Adrenal gland (tissue), 12 donors: ENCODE measurements around the gene NCOA5. TPM values are rescaled to one million over a fixed set of nuclear protein-coding genes. Genes with fewer than 3 reads are reported as not detected.
A peak's percentile ranks its signal among the peaks of the same experiment; 100 is the strongest.

Experiments used
- DNase-seq, 7 donors: peaks; one replicate each; pipeline ENCODE4 v3.0.0-alpha.2; 2019 to 2020
- H3K27ac ChIP-seq, 5 donors: fragments of 200-600 bp; sonication (generic) in 4 of 5; 1 replicate in 3 of 5; 2 replicates in 2 of 5; pipeline versions ENCODE4 v1.5.1 to v1.8.0; 2016 to 2020; ENCODE audit warnings: mild to moderate bottlenecking in 1 of 5
- H3K27me3 ChIP-seq: fragments of 200-600 bp; 2 replicates; pipeline ENCODE4 v1.8.0; 2021
- H3K36me3 ChIP-seq, 2 donors: fragments of 200-600 bp; replicated peaks in 1 of 2; 1 replicate in 1 of 2; 2 replicates in 1 of 2; pipeline versions ENCODE4 v1.5.1 to v1.8.0; 2018 to 2022
- H3K4me1 ChIP-seq, 2 donors: fragments of 200-600 bp; replicated peaks in 1 of 2; 1 replicate in 1 of 2; 2 replicates in 1 of 2; pipeline versions ENCODE4 v1.5.1 to v1.8.0; 2018 to 2021
- H3K4me3 ChIP-seq, 4 donors: fragments of 200-600 bp; sonication (generic) in 3 of 4; one replicate each; pipeline ENCODE4 v1.5.1; 2016 to 2018
- H3K9me3 ChIP-seq, 3 donors: fragments of 200-600 bp; sonication (generic) in 1 of 3; replicated peaks in 1 of 3; 1 replicate in 2 of 3; 2 replicates in 1 of 3; pipeline versions ENCODE4 v1.5.1 to v1.8.0; 2016 to 2021
- POLR2A ChIP-seq, 2 donors: fragments of 450-650 bp; IDR thresholded peaks; one replicate each; pipeline ENCODE4 v1.6.1; 2017; ENCODE audit warnings: antibody characterized with exemption in 2 of 2, mild to moderate bottlenecking in 2 of 2, moderate library complexity in 1 of 2
- whole genome bisulfite sequencing, 4 donors: extraction: QIAGEN DNeasy Blood & Tissue Kit in 2 of 4; methylation state at CpG; one replicate each; pipeline versions ENCODE4 v1.1.5 to v1.1.7; 2013 to 2017; 5-methylcytosine and 5-hydroxymethylcytosine counted together
- intact Hi-C, 2 donors: fragments of 100-400 bp; cut with DNase I; formaldehyde crosslinking; loops; one replicate each; pipeline versions ENCODE4 v1.14.1 to v1.15.0; 2022 to 2023
- polyA plus RNA-seq, 3 donors: library from polyadenylated mRNA; stranded (reverse); fragments of 200-250 nt in 2 of 3; fragments of 350-450 nt in 1 of 3; fragmentation: Illumina TruSeq in 1 of 3; extraction: RNeasy Lipid Tissue Mini Kit (QIAGEN cat#74804) in 1 of 3; gene quantifications; one replicate each; pipeline ENCODE4 v1.2.3, GENCODE V29; 2013 to 2014
- total RNA-seq, 9 donors: library from RNA; depleted of rRNA in 4 of 9; stranded (reverse); fragments of >200 nt in 4 of 9; fragments of 120-200 nt in 1 of 9; fragmentation: NEBNext Ultra II Directional in 1 of 9; extraction: Animal tissue kit (Norgen Biotek cat#: 25700) in 1 of 9; gene quantifications; one replicate each; pipeline versions ENCODE4 v1.1.0 to v1.2.4, GENCODE V29; 2013 to 2023
- TF ChIP-seq, protein P1 (sequence below), 6 experiments: fragments of 450-650 bp in 4 of 6; fragments of 200-600 bp in 2 of 6; sonication (generic) in 1 of 6; IDR thresholded peaks; 1 replicate in 5 of 6; 2 replicates in 1 of 6; pipeline versions ENCODE4 v1.5.1 to v1.8.0; 2016 to 2021; ENCODE audit warnings: antibody characterized with exemption in 6 of 6, mild to moderate bottlenecking in 2 of 6, moderate library complexity in 1 of 6
- donor health status: healthy with polysubstance abuse.
- donor health status: Bipolar disorder and iron deficiency.
- donor health status: DM: yes; HTN: yes; CAD: no.
- donor health status: DM: no; HTN: no; CAD: no.
- donor health status: DM: no; HTN: no; CAD: no.
- donor health status: DM: yes; HTN: yes; CAD: no.

The NCOA5 gene
- total and polyA plus RNA-seq, 12 donors: 17.8 to 44.8 (median 24.7) TPM

DNA sequence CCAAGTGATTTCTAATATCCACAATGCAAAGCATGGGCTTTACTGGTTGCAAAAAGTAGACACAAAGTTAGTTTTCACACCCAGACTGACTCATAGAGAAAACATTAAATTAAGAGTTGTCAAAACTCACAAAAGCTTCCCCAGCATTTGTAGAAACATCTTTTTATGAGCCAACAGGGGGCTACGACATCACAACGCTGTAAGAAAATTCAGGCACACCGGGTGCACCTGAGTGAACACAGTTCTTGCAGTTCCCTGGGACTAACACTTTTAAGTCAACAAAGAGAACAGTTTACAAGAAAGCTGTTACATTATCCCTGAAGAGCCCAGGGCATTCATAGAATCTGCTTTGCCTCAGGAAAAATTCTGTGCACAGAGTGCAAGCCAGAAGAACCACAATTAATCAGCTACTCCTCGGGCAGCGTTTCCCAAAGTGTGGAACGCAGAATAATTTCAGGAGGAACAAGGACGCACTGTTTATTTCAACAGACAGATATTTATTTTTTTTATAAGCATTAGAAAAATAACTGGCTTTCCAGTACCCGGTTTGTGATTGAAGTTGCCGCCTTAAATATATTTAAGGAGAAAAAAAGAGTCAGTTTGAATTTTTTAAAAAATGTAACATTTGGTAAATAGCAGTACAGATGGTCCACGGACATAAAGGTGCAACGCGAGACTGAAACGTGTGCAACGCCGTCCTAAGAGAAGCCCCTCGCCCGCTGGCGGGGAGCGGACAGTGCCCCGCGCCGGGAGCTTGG, 1.2 kb downstream of the NCOA5 start:
- no peak for TF ChIP-seq POLR2A (IDR thresholded peaks at IDR 0.05)
- TF ChIP-seq, protein P1, sequence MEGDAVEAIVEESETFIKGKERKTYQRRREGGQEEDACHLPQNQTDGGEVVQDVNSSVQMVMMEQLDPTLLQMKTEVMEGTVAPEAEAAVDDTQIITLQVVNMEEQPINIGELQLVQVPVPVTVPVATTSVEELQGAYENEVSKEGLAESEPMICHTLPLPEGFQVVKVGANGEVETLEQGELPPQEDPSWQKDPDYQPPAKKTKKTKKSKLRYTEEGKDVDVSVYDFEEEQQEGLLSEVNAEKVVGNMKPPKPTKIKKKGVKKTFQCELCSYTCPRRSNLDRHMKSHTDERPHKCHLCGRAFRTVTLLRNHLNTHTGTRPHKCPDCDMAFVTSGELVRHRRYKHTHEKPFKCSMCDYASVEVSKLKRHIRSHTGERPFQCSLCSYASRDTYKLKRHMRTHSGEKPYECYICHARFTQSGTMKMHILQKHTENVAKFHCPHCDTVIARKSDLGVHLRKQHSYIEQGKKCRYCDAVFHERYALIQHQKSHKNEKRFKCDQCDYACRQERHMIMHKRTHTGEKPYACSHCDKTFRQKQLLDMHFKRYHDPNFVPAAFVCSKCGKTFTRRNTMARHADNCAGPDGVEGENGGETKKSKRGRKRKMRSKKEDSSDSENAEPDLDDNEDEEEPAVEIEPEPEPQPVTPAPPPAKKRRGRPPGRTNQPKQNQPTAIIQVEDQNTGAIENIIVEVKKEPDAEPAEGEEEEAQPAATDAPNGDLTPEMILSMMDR (IDR thresholded peaks at IDR 0.05): peak in 1 of 6 experiments; percentile 8
- Histone ChIP-seq H3K27ac (peak overlapping the region; percentile 93 to 100 (median 99)), H3K4me1 (peaks cover 29 to 60% of the 10 kb centered on the region in 2 donors), H3K27me3 (no peaks in the 10 kb centered on the region), H3K4me3 (peak overlapping the region in 3 of 4 donors; percentile 39 to 99 (median 67)), H3K9me3 (no peaks in the 10 kb centered on the region), H3K36me3 (no peaks in the 10 kb centered on the region)
- intact Hi-C loops: loop anchor here in 1 of 2 donors (5.0 kb wide), 1 partner anchor 66 kb away; no protein-coding TSS in a partner anchor
- peak in 1 of 7 donors; percentile 15 for DNase-seq
- 1 to 3% (median 2%) methylated on average over 22 of the region's 22 CpGs for WGBS, 4 donors

DNA sequence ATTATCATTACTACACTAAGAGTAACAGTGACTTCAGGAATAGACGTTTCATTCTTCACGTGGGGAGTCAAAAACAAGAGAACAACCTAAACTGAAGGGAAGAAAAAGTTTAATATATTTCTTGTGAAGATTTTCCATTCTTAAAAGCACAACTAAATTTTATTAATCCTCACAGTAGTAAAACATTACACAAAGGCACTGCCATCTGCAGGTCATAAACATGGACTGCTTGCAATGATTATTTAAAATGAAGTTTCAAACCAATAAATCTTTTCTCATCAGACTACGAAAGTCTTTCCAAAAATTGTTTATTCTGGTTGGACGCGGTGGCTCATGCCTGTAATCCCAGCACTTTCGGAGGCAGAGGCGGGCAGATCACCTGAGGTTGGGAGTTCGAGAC, 2.6 kb downstream of the NCOA5 start:
- Histone ChIP-seq H3K9me3 (no peaks in the 10 kb centered on the region), H3K27ac (peak overlapping the region in 3 of 5 donors; percentile 4 to 24 (median 13)), H3K4me3 (peak overlapping the region in 1 of 4 donors; percentile 5), H3K27me3 (no peaks in the 10 kb centered on the region), H3K36me3 (no peaks in the 10 kb centered on the region), H3K4me1 (peaks cover 30 to 74% of the 10 kb centered on the region in 2 donors)
- WGBS, 4 donors: 44 to 55% (median 53%) methylated on average over 8 of the region's 8 CpGs
- intact Hi-C loops: loop anchor here in 1 of 2 donors (5.0 kb wide), 1 partner anchor 65 kb away; no protein-coding TSS in a partner anchor
- peak in 1 of 7 donors; percentile 12 for DNase-seq
- no peak for TF ChIP-seq POLR2A (IDR thresholded peaks at IDR 0.05)
- TF ChIP-seq, protein P1 (IDR thresholded peaks at IDR 0.05): peak; percentile 16 to 53 (median 36)

DNA sequence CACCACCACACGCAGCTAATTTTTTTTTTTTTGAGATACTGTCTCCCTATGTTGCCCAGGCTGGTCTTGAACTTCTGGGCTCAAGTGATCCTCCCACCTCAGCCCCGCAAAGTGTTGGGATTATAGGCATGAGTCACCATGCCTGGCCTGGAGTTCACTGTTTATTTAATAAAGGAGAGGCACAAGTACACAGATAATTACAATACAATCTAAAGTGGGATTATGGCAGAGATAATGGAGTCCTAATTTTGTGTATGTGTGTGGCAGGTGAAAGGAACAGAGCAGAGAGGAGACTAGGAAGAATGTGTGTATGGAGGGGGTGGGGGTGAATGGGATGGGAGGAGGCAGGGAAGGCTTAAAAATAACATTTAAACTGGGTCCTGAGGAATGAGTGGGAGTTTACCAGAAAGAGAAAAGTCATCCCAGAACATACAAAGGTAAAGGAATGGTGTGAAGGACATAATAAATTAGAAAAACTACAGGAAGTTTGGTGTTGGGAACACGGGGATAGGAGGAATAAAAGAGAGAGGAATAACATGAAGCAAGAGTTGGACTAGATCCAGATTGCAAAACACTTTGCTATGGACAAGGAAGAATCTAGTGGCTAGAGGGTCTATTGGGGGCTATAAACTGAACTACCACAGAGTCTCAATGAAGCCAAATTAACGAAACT, 4.4 kb downstream of the NCOA5 start:
- peak overlapping the region in 1 of 5 donors; percentile 22 for H3K27ac ChIP-seq
- intact Hi-C loops: loop anchor here in 1 of 2 donors (5.0 kb wide), 1 partner anchor 63 kb away; no protein-coding TSS in a partner anchor

More for the DNA sequence above, 4.4 kb downstream of the NCOA5 start:
- Histone ChIP-seq H3K9me3 (no peaks in the 10 kb centered on the region), H3K4me3 (no peak overlapping the region), H3K27me3 (no peaks in the 10 kb centered on the region), H3K36me3 (no peaks in the 10 kb centered on the region), H3K4me1 (peaks cover 32 to 90% of the 10 kb centered on the region in 2 donors)
- WGBS, 4 donors: 44 to 51% (median 47%) methylated on average over 4 of the region's 4 CpGs
- no peak for TF ChIP-seq POLR2A (IDR thresholded peaks at IDR 0.05)
- TF ChIP-seq, protein P1 (IDR thresholded peaks at IDR 0.05): no peak
- peak in 1 of 7 donors; percentile 10 for DNase-seq
